ENCODE results near the gene OR2AP1. TPM values are rescaled to one million over a fixed set of nuclear protein-coding genes. Genes with fewer than 3 reads are reported as not detected.
A peak's percentile ranks its signal among the peaks of the same experiment; 100 is the strongest.

The OR2AP1 gene
- total and polyA plus RNA-seq, 8 donors = not detected

DNA sequence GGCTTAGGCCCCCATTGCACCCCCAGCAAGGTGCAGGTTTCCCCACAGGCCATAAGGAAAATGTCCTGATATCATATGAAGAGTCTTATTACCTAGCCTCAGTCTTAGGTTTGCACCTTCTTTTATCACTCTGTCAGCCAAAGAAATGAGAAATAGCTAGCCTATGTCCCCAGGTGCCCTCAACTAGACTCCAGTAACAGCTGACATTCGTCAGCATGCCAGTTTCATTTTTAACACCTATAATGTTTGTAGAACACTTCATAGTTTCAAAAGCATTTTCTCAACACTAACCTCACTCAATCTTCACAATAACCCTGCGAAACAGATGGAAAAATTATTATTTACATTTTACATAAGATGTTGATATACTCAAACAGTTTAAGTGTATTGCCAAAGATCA lies 40.4 kb downstream of the OR2AP1 start:
- H3K9me3 ChIP-seq = no peaks in the 10 kb centered on the region
- no peaks in the 10 kb centered on the region for H3K4me1 ChIP-seq
- no peak overlapping the region for H3K4me3 ChIP-seq
- no peaks in the 10 kb centered on the region for H3K27me3 ChIP-seq
- FAIRE-seq (no peak), ATAC-seq (no peak), DNase-seq (no peak)
- WGBS, 2 donors = 56 to 58% methylated on average over 2 of the region's 2 CpGs
- H3K36me3 ChIP-seq = no peaks in the 10 kb centered on the region
- no peak for TF ChIP-seq CTCF (IDR thresholded peaks at IDR 0.05)
- intact Hi-C loops (cut with DNase I) = loop anchor here in 1 of 3 donors (10.0 kb wide), 2 partner anchors 168 to 418 kb away; partner anchors contain the start of gene OR6C2
- H3K27ac ChIP-seq = no peak overlapping the region

- H3K9me3 ChIP-seq = no peaks in the 10 kb centered on the region
- H3K4me1 ChIP-seq = peaks cover 0 to 4% (median 0%) of the 10 kb centered on the region in 3 donors
- intact Hi-C loops (cut with DNase I) = loop anchor here in 2 of 3 donors (5.0 to 10.0 kb wide), 3 partner anchors 170 to 427 kb away; partner anchors contain the start of gene OR6C2 (in 1 of the 2)
- no peaks in the 10 kb centered on the region for H3K36me3 ChIP-seq
- FAIRE-seq (no peak), ATAC-seq (no peak), DNase-seq (no peak)
- no peak overlapping the region for H3K27ac ChIP-seq
- WGBS, 2 donors = 92 to 100% methylated on average over 1 of the region's 1 CpG
- no peak overlapping the region for H3K4me3 ChIP-seq
- TF ChIP-seq CTCF (IDR thresholded peaks at IDR 0.05) = no peak
- H3K27me3 ChIP-seq = no peaks in the 10 kb centered on the region
Measured at GRCh38 chr12:55614764-55615163, 42.5 kb downstream of the OR2AP1 start.

GRCh38 chr12:55619354-55620138 lies 47.3 kb downstream of the OR2AP1 start:
- peak; percentile 95 for FAIRE-seq
- Histone ChIP-seq H3K4me1 (peaks cover 0 to 6% (median 0%) of the 10 kb centered on the region in 3 donors), H3K4me3 (no peak overlapping the region), H3K27me3 (peaks cover 0 to 3% (median 0%) of the 10 kb centered on the region in 4 donors), H3K9me3 (no peaks in the 10 kb centered on the region), H3K27ac (no peak overlapping the region), H3K36me3 (no peaks in the 10 kb centered on the region)
- WGBS, 2 donors = 1% methylated on average over 6 of the region's 6 CpGs
- intact Hi-C loops (cut with DNase I) = loop anchor here in 2 of 3 donors (5.0 to 10.0 kb wide), 3 partner anchors 175 to 432 kb away; partner anchors contain the start of gene OR6C2 (in 1 of the 2)
- ATAC-seq = peak; percentile 94 to 99 (median 97)
- peak; percentile 60 to 80 (median 75) for TF ChIP-seq CTCF (IDR thresholded peaks at IDR 0.05)
- DNase-seq = peak in 3 of 6 donors; percentile 35 to 58 (median 35)

DNA sequence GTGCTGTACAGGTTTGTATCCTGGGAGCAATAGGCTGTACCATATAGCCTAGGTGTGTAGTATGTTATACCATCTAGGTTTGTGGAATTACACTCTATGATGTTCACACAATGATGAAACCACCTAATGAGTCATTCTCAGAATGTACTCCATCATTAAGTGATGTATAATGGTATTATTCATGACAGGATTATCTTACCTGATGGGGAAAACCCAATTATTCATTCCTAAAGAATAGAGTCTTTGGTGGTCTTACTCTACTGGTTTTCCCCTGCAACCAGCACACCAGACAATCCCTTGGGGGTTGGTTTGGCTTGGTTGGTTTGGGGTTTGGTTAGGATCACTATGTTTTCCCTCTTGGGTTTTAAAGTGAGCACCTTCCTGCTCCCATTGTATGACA lies 51.8 kb downstream of the OR2AP1 start:
- Histone ChIP-seq H3K36me3 (no peaks in the 10 kb centered on the region), H3K4me1 (peaks cover 0 to 6% (median 0%) of the 10 kb centered on the region in 3 donors), H3K27ac (no peak overlapping the region), H3K4me3 (no peak overlapping the region), H3K9me3 (no peaks in the 10 kb centered on the region), H3K27me3 (peaks cover 0 to 3% (median 0%) of the 10 kb centered on the region in 4 donors)
- FAIRE-seq (no peak), ATAC-seq (no peak), DNase-seq (no peak)
- TF ChIP-seq CTCF (IDR thresholded peaks at IDR 0.05) = no peak
- intact Hi-C loops (cut with DNase I) = no loop called here

Other genes with a start within 250 kb of the OR2AP1 start
- gene OR6C3, start 241.7 kb upstream of the OR2AP1 start, total RNA-seq = not detected
- gene OR6C3, start 241.7 kb upstream of the OR2AP1 start, polyA plus RNA-seq = not detected
- gene OR6C75, start 209.5 kb upstream of the OR2AP1 start, total RNA-seq = not detected
- not detected for gene OR6C75, start 209.5 kb upstream of the OR2AP1 start, polyA plus RNA-seq
- gene OR6C65, start 171.9 kb upstream of the OR2AP1 start, total RNA-seq = not detected
- not detected for gene OR6C65, start 171.9 kb upstream of the OR2AP1 start, polyA plus RNA-seq
- gene OR6C76, start 146.2 kb upstream of the OR2AP1 start, total RNA-seq = not detected
- not detected for gene OR6C76, start 146.2 kb upstream of the OR2AP1 start, polyA plus RNA-seq
- gene OR6C2, start 128.4 kb upstream of the OR2AP1 start, total RNA-seq = not detected
- not detected for gene OR6C2, start 128.4 kb upstream of the OR2AP1 start, polyA plus RNA-seq
- gene OR6C70, start 102.3 kb upstream of the OR2AP1 start, total RNA-seq = not detected
- not detected for gene OR6C70, start 102.3 kb upstream of the OR2AP1 start, polyA plus RNA-seq
- not detected for gene OR6C68, start 80.1 kb upstream of the OR2AP1 start, total RNA-seq
- gene OR6C68, start 80.1 kb upstream of the OR2AP1 start, polyA plus RNA-seq = not detected
- not detected for gene OR6C4, start 22.9 kb upstream of the OR2AP1 start, total RNA-seq
- gene OR6C4, start 22.9 kb upstream of the OR2AP1 start, polyA plus RNA-seq = not detected
- gene OR10P1, start 64.4 kb downstream of the OR2AP1 start, total RNA-seq = not detected
- not detected for gene OR10P1, start 64.4 kb downstream of the OR2AP1 start, polyA plus RNA-seq
- 10 to 100 TPM in 1 of 6 donors, 1 to 10 TPM in 5; 3.4 to 12.6 (median 7.3) TPM for gene ITGA7, start 135.4 kb downstream of the OR2AP1 start, total RNA-seq
- 10 to 100 TPM; 30.1 to 34.5 TPM for gene ITGA7, start 135.4 kb downstream of the OR2AP1 start, polyA plus RNA-seq
- gene BLOC1S1, start 143.6 kb downstream of the OR2AP1 start, total RNA-seq = 10 to 100 TPM; 32.5 to 60.6 (median 44.4) TPM
- gene BLOC1S1, start 143.6 kb downstream of the OR2AP1 start, polyA plus RNA-seq = 100 to 1,000 TPM; 153 to 155 TPM
- gene RDH5, start 147.9 kb downstream of the OR2AP1 start, total RNA-seq = 1 to 10 TPM; 1.3 to 4.4 (median 2.5) TPM
- gene RDH5, start 147.9 kb downstream of the OR2AP1 start, polyA plus RNA-seq = 10 to 100 TPM in 1 of 2 donors, 1 to 10 TPM in 1; 8.8 to 12.6 TPM
- 100 to 1,000 TPM; 433 to 636 (median 525) TPM for gene CD63, start 156.5 kb downstream of the OR2AP1 start, total RNA-seq
- gene CD63, start 156.5 kb downstream of the OR2AP1 start, polyA plus RNA-seq = 100 to 1,000 TPM; 625 to 717 TPM
- 1 to 10 TPM in 5 of 6 donors, under 1 TPM in 1; 0.91 to 3.5 (median 1.3) TPM for gene GDF11, start 170.7 kb downstream of the OR2AP1 start, total RNA-seq
- gene GDF11, start 170.7 kb downstream of the OR2AP1 start, polyA plus RNA-seq = 1 to 10 TPM in 1 of 2 donors, under 1 TPM in 1; 0.99 to 1.7 TPM
- 10 to 100 TPM; 12.3 to 22.6 (median 16.0) TPM for gene SARNP, start 245.3 kb downstream of the OR2AP1 start, total RNA-seq
- gene SARNP, start 245.3 kb downstream of the OR2AP1 start, polyA plus RNA-seq = 10 to 100 TPM; 34.1 to 47.9 TPM
- 10 to 100 TPM in 5 of 6 donors, 1 to 10 TPM in 1; 8.6 to 28.8 (median 16.8) TPM for gene ORMDL2, start 245.6 kb downstream of the OR2AP1 start, total RNA-seq
- gene ORMDL2, start 245.6 kb downstream of the OR2AP1 start, polyA plus RNA-seq = 10 to 100 TPM; 21.2 to 33.3 TPM